Measurements from ENCODE around the gene MARK1. TPM values are rescaled to one million over a fixed set of nuclear protein-coding genes. Genes with fewer than 3 reads are reported as not detected.

The MARK1 gene
- total RNA-seq, 1 experiment from 2014 or later = not detected

DNA sequence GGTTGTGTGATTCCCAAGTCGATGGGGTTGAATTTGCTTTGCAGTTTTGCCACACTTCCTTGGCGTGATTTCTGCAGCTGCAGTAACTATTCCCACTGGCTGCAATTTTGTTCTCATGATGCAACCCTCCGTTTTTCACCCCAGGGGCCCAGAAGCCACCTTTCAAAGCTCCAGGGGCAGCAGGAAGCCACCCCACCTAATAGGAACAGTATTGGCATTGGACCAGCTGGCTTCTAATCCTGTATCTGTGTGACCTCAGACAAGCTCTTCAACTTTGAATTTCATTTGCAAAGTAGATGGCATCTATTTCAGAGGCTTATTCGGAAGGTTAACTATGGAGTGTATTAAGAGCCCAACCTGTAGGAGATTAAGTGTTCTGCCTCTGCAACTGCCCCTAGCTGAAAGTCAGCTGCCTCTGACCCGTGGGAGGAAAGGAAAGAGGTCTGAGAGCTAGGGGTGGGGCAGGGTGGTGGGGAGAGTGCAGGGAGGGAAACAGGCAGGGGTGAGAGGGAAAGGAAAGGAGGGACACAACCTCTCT is 174.9 kb downstream of the MARK1 start:
- no TSS peak for BruUV-seq (replicated peaks)

DNA sequence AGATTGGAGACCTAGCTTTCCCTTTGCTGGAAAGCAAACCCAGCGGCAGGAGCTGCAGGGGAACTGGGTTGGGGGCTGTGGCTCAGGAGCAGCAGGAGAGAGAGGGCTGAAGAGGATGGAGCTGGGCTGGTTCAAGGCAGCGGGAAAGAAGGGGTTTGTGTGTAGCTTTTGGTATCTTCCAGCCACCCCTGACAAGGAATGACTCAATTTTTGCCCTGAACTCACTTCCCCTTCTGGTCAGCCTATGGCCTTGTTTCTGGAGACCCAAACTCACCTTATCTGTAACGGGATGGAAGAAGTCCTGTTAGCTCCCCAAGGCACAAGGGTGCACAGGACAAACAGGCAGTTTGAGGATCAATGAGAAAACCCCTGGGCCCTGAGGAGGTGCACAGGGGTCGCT is 175.4 kb downstream of the MARK1 start:
- TF ChIP-seq POLR2AphosphoS5 (IDR thresholded peaks at IDR 0.05; ENCODE audit: low read depth, low read length) = no peak
- no peak for TF ChIP-seq TCF7L2 (IDR thresholded peaks at IDR 0.05; ENCODE audit: low read depth, low read length)
- TF ChIP-seq, protein P1, sequence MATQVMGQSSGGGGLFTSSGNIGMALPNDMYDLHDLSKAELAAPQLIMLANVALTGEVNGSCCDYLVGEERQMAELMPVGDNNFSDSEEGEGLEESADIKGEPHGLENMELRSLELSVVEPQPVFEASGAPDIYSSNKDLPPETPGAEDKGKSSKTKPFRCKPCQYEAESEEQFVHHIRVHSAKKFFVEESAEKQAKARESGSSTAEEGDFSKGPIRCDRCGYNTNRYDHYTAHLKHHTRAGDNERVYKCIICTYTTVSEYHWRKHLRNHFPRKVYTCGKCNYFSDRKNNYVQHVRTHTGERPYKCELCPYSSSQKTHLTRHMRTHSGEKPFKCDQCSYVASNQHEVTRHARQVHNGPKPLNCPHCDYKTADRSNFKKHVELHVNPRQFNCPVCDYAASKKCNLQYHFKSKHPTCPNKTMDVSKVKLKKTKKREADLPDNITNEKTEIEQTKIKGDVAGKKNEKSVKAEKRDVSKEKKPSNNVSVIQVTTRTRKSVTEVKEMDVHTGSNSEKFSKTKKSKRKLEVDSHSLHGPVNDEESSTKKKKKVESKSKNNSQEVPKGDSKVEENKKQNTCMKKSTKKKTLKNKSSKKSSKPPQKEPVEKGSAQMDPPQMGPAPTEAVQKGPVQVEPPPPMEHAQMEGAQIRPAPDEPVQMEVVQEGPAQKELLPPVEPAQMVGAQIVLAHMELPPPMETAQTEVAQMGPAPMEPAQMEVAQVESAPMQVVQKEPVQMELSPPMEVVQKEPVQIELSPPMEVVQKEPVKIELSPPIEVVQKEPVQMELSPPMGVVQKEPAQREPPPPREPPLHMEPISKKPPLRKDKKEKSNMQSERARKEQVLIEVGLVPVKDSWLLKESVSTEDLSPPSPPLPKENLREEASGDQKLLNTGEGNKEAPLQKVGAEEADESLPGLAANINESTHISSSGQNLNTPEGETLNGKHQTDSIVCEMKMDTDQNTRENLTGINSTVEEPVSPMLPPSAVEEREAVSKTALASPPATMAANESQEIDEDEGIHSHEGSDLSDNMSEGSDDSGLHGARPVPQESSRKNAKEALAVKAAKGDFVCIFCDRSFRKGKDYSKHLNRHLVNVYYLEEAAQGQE (IDR thresholded peaks at IDR 0.05; ENCODE audit: insufficient read depth in 1 of 2, low read depth in 2 of 2, low read length in 1 of 2) = no peak
- TF ChIP-seq SIN3A (IDR thresholded peaks at IDR 0.05; ENCODE audit: borderline replicate concordance, insufficient read depth, low read depth, low read length) = no peak
- TF ChIP-seq, protein P2, sequence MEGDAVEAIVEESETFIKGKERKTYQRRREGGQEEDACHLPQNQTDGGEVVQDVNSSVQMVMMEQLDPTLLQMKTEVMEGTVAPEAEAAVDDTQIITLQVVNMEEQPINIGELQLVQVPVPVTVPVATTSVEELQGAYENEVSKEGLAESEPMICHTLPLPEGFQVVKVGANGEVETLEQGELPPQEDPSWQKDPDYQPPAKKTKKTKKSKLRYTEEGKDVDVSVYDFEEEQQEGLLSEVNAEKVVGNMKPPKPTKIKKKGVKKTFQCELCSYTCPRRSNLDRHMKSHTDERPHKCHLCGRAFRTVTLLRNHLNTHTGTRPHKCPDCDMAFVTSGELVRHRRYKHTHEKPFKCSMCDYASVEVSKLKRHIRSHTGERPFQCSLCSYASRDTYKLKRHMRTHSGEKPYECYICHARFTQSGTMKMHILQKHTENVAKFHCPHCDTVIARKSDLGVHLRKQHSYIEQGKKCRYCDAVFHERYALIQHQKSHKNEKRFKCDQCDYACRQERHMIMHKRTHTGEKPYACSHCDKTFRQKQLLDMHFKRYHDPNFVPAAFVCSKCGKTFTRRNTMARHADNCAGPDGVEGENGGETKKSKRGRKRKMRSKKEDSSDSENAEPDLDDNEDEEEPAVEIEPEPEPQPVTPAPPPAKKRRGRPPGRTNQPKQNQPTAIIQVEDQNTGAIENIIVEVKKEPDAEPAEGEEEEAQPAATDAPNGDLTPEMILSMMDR (IDR thresholded peaks at IDR 0.05) = no peak
- in situ Hi-C loops (cut with HindIII; ENCODE audit: low pct_unique_long_range_greater_than_20kb, low sequenced_read_pairs) = no loop called here
- POLR2A ChIA-PET = no interaction called here

More for the DNA sequence above, 174.9 kb downstream of the MARK1 start:
- ChIA-PET POLR2A (no interaction called here), CTCF (interaction anchor here (0.7 kb wide), 1 partner anchor 11 kb away, joined by 3 read pairs; no protein-coding TSS in a partner anchor)
- intact Hi-C loops (cut with micrococcal nuclease; ENCODE audit: unreplicated experiment) (no loop called here), in situ Hi-C loops (cut with HindIII; ENCODE audit: low pct_unique_long_range_greater_than_20kb, low sequenced_read_pairs) (no loop called here)
- DNase-seq (ENCODE audit: low read depth, low spot score) = no peak
- H3K27ac ChIP-seq (ENCODE audit: low read length) = no peak overlapping the region
- H3K27me3 ChIP-seq (ENCODE audit: control insufficient read depth, insufficient read depth, low read length) = no peaks in the 10 kb centered on the region
- no peak overlapping the region for H3K4me3 ChIP-seq (ENCODE audit: low read depth in 2 of 2, low read length in 2 of 2)
- TF ChIP-seq TCF7L2 (IDR thresholded peaks at IDR 0.05; ENCODE audit: low read depth, low read length) = no peak
- TF ChIP-seq SIN3A (IDR thresholded peaks at IDR 0.05; ENCODE audit: borderline replicate concordance, insufficient read depth, low read depth, low read length) = no peak
- TF ChIP-seq POLR2AphosphoS5 (IDR thresholded peaks at IDR 0.05; ENCODE audit: low read depth, low read length) = no peak
- TF ChIP-seq, protein P1 (IDR thresholded peaks at IDR 0.05; ENCODE audit: insufficient read depth in 1 of 2, low read depth in 2 of 2, low read length in 1 of 2) = no peak
- TF ChIP-seq, protein P2 (IDR thresholded peaks at IDR 0.05) = no peak
- H3K9me3 ChIP-seq (ENCODE audit: control insufficient read depth, insufficient read depth, low read depth, low read length) = no peaks in the 10 kb centered on the region
- H3K36me3 ChIP-seq (ENCODE audit: control insufficient read depth, insufficient read depth, low read length) = no peaks in the 10 kb centered on the region
- no peak for ATAC-seq
- H3K4me1 ChIP-seq (ENCODE audit: control insufficient read depth, insufficient read depth, low read length) = no peaks in the 10 kb centered on the region

More for the DNA sequence above, 175.4 kb downstream of the MARK1 start:
- intact Hi-C loops (cut with micrococcal nuclease; ENCODE audit: unreplicated experiment) = no loop called here
- Histone ChIP-seq H3K4me1 (ENCODE audit: control insufficient read depth, insufficient read depth, low read length) (no peaks in the 10 kb centered on the region), H3K36me3 (ENCODE audit: control insufficient read depth, insufficient read depth, low read length) (no peaks in the 10 kb centered on the region), H3K27me3 (ENCODE audit: control insufficient read depth, insufficient read depth, low read length) (no peaks in the 10 kb centered on the region), H3K4me3 (ENCODE audit: low read depth in 2 of 2, low read length in 2 of 2) (no peak overlapping the region), H3K9me3 (ENCODE audit: control insufficient read depth, insufficient read depth, low read depth, low read length) (no peaks in the 10 kb centered on the region), H3K27ac (ENCODE audit: low read length) (no peak overlapping the region)
- BruUV-seq (replicated peaks) = no TSS peak
- CTCF ChIA-PET = interaction anchor here (0.6 kb wide), 1 partner anchor 479 kb away, joined by 4 read pairs; no protein-coding TSS in a partner anchor
- ATAC-seq = no peak
- no peak for DNase-seq (ENCODE audit: low read depth, low spot score)

Data from Panc1 (cell line).